Measurements from ENCODE around the gene GLIS1. TPM values are rescaled to one million over a fixed set of nuclear protein-coding genes. Genes with fewer than 3 reads are reported as not detected.

Gene GLIS1
- total and polyA plus RNA-seq, 2 donors (not counting 3 experiments of a cell fraction or from before 2014, with no cell fraction given) = not detected

GRCh38 chr1:53467391-53467790 is 271.6 kb downstream of the GLIS1 start:
- Histone ChIP-seq H3K9me1 (replicated peaks; ENCODE audit: control insufficient read depth, extremely low read depth, insufficient read depth, low read length) (no peaks in the 10 kb centered on the region), H3K4me2 (ENCODE audit: insufficient read depth, low read length) (no peak overlapping the region), H3K27ac (ENCODE audit: insufficient read depth, low read depth, low read length) (no peak overlapping the region), H4K20me1 (replicated peaks; ENCODE audit: control insufficient read depth, extremely low read depth, insufficient read depth, low read length) (no peaks in the 10 kb centered on the region), H3K79me2 (ENCODE audit: control insufficient read depth, insufficient read depth, low read length) (no peaks in the 10 kb centered on the region), H3K36me3 (ENCODE audit: control insufficient read depth in 2 of 2, extremely low read depth in 1 of 2, insufficient read depth in 2 of 2, low read length in 2 of 2) (no peaks in the 10 kb centered on the region), H3K4me1 (ENCODE audit: control insufficient read depth, extremely low read depth, insufficient read depth, low read length) (no peaks in the 10 kb centered on the region), H2AFZ (ENCODE audit: low read depth, low read length) (no peak overlapping the region), H3K4me3 (replicated peaks in 1 of 3; ENCODE audit: insufficient read depth in 1 of 3, low read depth in 1 of 3, low read length in 3 of 3) (no peak overlapping the region), H3K9me3 (replicated peaks; ENCODE audit: control insufficient read depth, insufficient read depth, low read length) (no peaks in the 10 kb centered on the region), H3K9ac (replicated peaks; ENCODE audit: extremely low read depth, insufficient read depth, low read length) (no peak overlapping the region), H3K27me3 (ENCODE audit: control insufficient read depth in 2 of 2, insufficient read depth in 2 of 2, low read length in 2 of 2) (no peaks in the 10 kb centered on the region)
- no peak for FAIRE-seq
- CTCF ChIA-PET = no interaction called here
- TF ChIP-seq POLR2AphosphoS5 (IDR thresholded peaks at IDR 0.05; ENCODE audit: insufficient read depth, low read depth, low read length) (no peak), CTCF (IDR thresholded peaks at IDR 0.05; ENCODE audit: extremely low read depth in 1 of 2, insufficient read depth in 1 of 2, low read depth in 1 of 2, low read length in 2 of 2) (no peak)
- no peak for DNase-seq (ENCODE audit: low read depth, low spot score)
- no TSS peak for BruUV-seq (replicated peaks)
- dilution Hi-C loops (cut with MboI; ENCODE audit: extremely low pct_ligation_motif_present, low sequenced_read_pairs) = no loop called here
- POLR2A ChIA-PET = no interaction called here
- intact Hi-C loops (cut with micrococcal nuclease) = no loop called here

DNA sequence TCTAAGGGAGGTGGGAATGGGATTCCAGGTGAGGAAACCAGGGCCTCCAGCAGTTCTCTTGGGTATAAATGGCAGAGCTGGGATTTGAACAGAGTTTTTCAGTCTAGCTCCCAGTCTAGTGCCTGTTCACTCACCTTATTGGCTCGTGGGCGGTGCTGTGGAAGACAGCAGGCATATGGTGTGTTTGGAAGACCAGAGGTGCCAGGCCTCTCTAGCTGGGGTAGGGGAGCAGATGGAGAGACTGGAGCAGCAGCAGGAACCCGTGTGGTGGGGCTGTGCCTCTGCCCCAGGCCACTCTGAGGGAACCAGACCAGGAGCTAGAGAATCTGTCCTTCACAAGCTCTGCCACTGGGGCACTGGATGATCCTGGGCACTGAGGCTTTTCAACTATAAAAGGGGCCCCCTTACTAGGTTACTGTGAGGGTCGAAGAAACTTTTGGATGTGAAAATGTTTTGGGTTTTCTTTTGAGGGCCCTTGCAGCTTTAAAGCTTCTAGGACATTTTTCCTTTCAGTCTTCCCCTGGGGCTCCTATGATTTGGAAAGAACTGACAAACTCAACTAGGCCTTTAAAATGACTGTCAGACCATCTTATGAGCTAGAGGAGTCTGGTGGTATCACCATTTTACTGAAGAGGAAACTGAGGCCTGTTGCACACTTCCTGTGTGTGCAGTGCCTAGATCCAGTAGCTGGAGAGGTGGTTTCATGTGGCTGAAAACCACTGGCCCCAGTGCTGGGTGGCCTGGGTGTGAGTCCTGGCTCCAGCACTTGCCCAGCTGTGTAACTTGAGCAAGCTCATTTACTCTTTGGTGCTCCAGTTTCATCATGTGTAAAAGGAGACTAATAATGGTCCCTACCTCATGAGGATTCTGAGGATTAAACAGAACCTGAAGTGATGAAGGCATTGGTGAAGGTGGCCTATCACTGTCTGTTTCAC is 273.7 kb downstream of the GLIS1 start:
- Histone ChIP-seq H3K27ac (ENCODE audit: insufficient read depth, low read depth, low read length) (no peak overlapping the region), H3K27me3 (ENCODE audit: control insufficient read depth in 2 of 2, insufficient read depth in 2 of 2, low read length in 2 of 2) (no peaks in the 10 kb centered on the region), H4K20me1 (replicated peaks; ENCODE audit: control insufficient read depth, extremely low read depth, insufficient read depth, low read length) (no peaks in the 10 kb centered on the region), H3K9ac (replicated peaks; ENCODE audit: extremely low read depth, insufficient read depth, low read length) (no peak overlapping the region), H3K9me1 (replicated peaks; ENCODE audit: control insufficient read depth, extremely low read depth, insufficient read depth, low read length) (no peaks in the 10 kb centered on the region), H3K4me2 (ENCODE audit: insufficient read depth, low read length) (no peak overlapping the region), H3K79me2 (ENCODE audit: control insufficient read depth, insufficient read depth, low read length) (no peaks in the 10 kb centered on the region), H3K36me3 (ENCODE audit: control insufficient read depth in 2 of 2, extremely low read depth in 1 of 2, insufficient read depth in 2 of 2, low read length in 2 of 2) (no peaks in the 10 kb centered on the region), H2AFZ (ENCODE audit: low read depth, low read length) (no peak overlapping the region), H3K4me1 (ENCODE audit: control insufficient read depth, extremely low read depth, insufficient read depth, low read length) (no peaks in the 10 kb centered on the region), H3K4me3 (replicated peaks in 1 of 3; ENCODE audit: insufficient read depth in 1 of 3, low read depth in 1 of 3, low read length in 3 of 3) (no peak overlapping the region), H3K9me3 (replicated peaks; ENCODE audit: control insufficient read depth, insufficient read depth, low read length) (no peaks in the 10 kb centered on the region)
- FAIRE-seq = no peak
- DNase-seq (ENCODE audit: low read depth, low spot score) = no peak
- POLR2A ChIA-PET = no interaction called here
- dilution Hi-C loops (cut with MboI; ENCODE audit: extremely low pct_ligation_motif_present, low sequenced_read_pairs) = no loop called here
- BruUV-seq (replicated peaks) = no TSS peak
- intact Hi-C loops (cut with micrococcal nuclease) = no loop called here
- CTCF ChIA-PET = interaction anchor here (0.9 to 2.9 kb wide), 4 partner anchors 8 to 72 kb away, joined by 3 to 17 read pairs (median 4); no protein-coding TSS in a partner anchor
- no peak for TF ChIP-seq EZH2 (IDR thresholded peaks at IDR 0.05; ENCODE audit: borderline replicate concordance, low read depth, low read length, severe bottlenecking)
- TF ChIP-seq MYC (IDR thresholded peaks at IDR 0.05; ENCODE audit: low read depth, low read length) = no peak
- TF ChIP-seq MAX (IDR thresholded peaks at IDR 0.05; ENCODE audit: insufficient read depth, insufficient read length) = no peak
- no peak for TF ChIP-seq POLR2A (IDR thresholded peaks at IDR 0.05; ENCODE audit: low read depth, low read length)
- no peak for TF ChIP-seq CTCF (IDR thresholded peaks at IDR 0.05; ENCODE audit: extremely low read depth in 1 of 2, insufficient read depth in 1 of 2, low read depth in 1 of 2, low read length in 2 of 2)
- TF ChIP-seq POLR2AphosphoS5 (IDR thresholded peaks at IDR 0.05; ENCODE audit: insufficient read depth, low read depth, low read length) = no peak
- TF ChIP-seq JUN (IDR thresholded peaks at IDR 0.05; ENCODE audit: borderline replicate concordance, insufficient read depth, insufficient read length, low read depth) = no peak
- TF ChIP-seq FOS (IDR thresholded peaks at IDR 0.05; ENCODE audit: borderline replicate concordance, insufficient read depth, low read length) = no peak
- no peak for TF ChIP-seq GATA2 (IDR thresholded peaks at IDR 0.05; ENCODE audit: insufficient read depth, insufficient read length, low read depth, low read length)
